ENCODE data around the gene ARHGEF17. TPM values are rescaled to one million over a fixed set of nuclear protein-coding genes. Genes with fewer than 3 reads are reported as not detected.
A peak's percentile ranks its signal among the peaks of the same experiment; 100 is the strongest.

ARHGEF17 gene
- polyA plus RNA-seq, 3 donors from 2014 or later, result not detected

DNA sequence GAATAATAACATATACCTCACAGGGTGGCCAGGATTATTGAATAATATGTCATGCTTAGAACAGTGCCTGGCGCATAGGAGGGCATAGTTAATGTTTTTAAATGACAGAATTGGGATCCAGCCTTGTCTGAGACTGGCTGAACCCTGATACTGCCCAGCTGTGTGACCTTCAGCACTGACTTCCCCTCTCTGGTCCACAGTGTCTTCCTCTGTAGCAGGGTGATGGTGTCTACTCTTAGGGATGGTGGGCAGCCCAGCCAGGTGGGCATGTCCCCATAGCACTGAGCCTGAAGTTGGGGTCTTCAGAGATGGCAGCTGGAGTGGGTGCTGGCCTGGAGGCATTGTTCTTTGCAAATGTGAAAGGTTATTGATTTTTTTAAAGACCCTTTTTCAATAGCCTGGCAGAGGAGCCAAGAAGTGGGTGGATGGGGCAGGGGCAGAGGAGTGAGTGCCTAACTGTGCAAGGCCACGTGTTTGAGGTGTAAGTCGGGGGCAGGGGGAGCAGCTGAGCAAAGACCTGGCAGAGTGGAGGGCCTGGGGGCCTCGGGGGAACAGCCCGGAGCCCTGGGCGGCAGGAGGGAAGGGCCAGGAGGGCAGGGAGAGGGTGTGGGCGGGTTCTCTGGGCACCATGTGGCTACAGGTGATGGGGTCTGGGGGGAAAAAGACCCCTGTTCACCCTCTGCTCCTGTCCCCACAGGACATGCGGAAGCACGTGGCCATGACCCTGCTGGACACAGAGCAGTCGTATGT is 38.3 kb downstream of the ARHGEF17 start:
- DNase-seq, result no peak
- Mint-ChIP-seq H3K36me3 (no peaks in the 10 kb centered on the region), H3K4me1 (peaks cover 0 to 4% of the 10 kb centered on the region in 2 donors), H3K27me3 (ENCODE audit: low read depth in 3 of 3) (peaks cover 3 to 9% (median 6%) of the 10 kb centered on the region in 3 donors), H3K4me3 (no peak overlapping the region), H3K27ac (no peak overlapping the region), H3K9me3 (no peaks in the 10 kb centered on the region)

DNA sequence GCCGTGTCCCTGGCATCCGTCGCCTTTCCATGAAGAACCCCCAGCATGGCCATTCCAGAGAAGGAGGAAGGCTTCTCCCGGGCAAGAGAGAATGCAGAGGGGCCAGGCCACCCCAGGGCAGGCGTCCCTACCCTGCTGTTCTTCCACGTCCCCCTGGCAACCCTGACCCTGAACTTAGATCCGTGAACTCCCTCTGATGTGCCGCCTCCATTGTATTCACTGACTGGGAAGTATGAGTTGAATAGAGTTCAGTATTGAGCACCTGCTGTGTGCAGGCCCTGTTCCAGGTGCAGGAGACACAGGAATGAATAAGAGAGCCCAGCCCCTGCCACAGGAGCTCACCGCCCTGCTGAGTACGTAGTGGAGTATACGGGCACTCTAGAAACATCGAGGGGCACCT is 39.0 kb downstream of the ARHGEF17 start:
- Mint-ChIP-seq H3K4me1 (peaks cover 0 to 6% of the 10 kb centered on the region in 2 donors), H3K4me3 (no peak overlapping the region), H3K36me3 (no peaks in the 10 kb centered on the region), H3K9me3 (no peaks in the 10 kb centered on the region), H3K27me3 (ENCODE audit: low read depth in 3 of 3) (peaks cover 3 to 6% (median 4%) of the 10 kb centered on the region in 3 donors), H3K27ac (no peak overlapping the region)
- no peak for DNase-seq

DNA sequence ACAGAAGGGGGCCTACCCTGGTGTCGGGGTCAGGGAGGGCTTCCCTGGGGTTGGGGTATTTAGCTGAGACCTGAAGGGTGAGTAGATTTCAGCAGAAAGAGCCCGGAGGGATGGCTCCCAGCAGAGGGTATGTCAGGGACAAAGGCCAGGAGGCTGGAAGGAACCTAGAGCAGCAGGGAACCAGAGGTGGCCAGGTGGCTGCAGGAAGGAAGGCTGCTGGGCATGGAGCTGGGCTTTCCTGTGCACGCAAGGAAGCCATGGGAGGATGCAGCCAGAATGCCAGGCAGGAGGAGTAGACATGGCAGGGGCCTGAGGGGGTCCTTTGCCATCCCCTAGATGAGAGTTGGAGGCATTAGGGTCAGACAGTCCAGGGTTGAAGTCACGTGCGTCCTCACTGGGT is 40.8 kb downstream of the ARHGEF17 start:
- Mint-ChIP-seq H3K4me3 (no peak overlapping the region), H3K4me1 (peaks cover 0 to 6% of the 10 kb centered on the region in 2 donors), H3K36me3 (no peaks in the 10 kb centered on the region)

DNA sequence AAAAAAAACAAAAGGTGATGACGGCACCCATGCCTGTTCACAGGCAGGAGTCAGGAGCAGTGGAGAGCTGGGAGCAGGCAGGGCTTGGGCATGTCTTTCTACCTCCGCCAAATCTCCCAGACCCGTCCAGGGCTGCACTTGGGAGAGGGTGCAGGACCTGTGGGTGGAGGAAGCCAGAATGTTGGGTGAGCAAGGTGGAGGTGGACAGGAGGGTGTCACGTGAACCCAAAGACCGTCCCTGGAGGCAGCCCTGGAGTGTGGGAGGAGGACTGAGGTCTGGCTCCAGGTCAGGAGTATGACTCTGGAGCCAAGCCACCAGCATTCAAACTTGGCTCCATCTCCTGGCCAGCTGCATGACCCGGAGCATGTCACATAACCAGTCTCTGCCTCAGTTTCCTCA is 41.6 kb downstream of the ARHGEF17 start:
- no peak for DNase-seq
- Mint-ChIP-seq H3K27ac (no peak overlapping the region), H3K36me3 (no peaks in the 10 kb centered on the region), H3K27me3 (ENCODE audit: low read depth in 3 of 3) (peaks cover 3 to 6% (median 4%) of the 10 kb centered on the region in 3 donors), H3K9me3 (no peaks in the 10 kb centered on the region), H3K4me1 (peaks cover 0 to 6% of the 10 kb centered on the region in 2 donors), H3K4me3 (no peak overlapping the region)

More for the DNA sequence above, 40.8 kb downstream of the ARHGEF17 start:
- Mint-ChIP-seq H3K9me3 (no peaks in the 10 kb centered on the region), H3K27ac (no peak overlapping the region), H3K27me3 (ENCODE audit: low read depth in 3 of 3) (peaks cover 3 to 6% (median 4%) of the 10 kb centered on the region in 3 donors)
- no peak for DNase-seq

DNA sequence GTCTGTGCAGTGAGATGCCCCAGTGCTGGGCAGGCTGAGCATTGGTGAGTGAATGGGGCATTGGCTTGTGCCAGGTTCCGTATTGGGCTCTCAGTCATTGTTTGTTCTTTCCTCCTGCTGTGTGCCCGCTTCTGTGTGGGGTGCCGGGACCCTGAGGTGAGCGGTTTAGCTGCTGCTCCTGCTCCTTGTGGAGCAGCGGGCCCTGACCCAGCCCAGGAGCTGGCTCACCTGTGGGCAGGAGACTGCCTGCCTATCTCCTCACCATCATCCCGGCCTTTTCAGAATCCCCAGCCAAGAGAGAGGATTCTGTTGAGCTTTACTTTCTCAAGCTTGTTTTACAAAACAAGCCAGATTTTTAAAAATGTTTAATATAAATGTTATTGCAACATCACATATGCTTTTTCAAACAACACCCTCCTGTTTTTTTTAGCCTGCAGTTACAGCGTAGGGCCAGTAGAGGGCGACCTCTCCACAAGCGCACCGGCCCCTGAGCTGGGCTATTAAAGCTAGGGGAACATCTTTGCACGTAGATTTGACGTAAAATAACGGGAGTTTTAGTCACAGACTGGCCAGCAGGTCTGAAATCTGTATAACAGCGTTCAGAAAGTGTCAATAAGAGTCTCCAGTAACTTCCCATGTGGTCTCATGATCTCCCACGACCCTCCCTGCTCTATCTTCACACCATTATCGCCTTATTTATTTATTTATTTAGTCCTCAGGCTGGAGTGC is 43.0 kb downstream of the ARHGEF17 start:
- H3K27ac Mint-ChIP-seq, result peak overlapping the region in 4 of 6 donors; percentile 26 to 46 (median 38)
- peaks cover 0 to 6% of the 10 kb centered on the region in 2 donors for H3K4me1 Mint-ChIP-seq
- peak; percentile 65 to 76 (median 70) for DNase-seq
- H3K27me3 Mint-ChIP-seq (ENCODE audit: low read depth in 3 of 3), result peaks cover 3 to 6% (median 4%) of the 10 kb centered on the region in 3 donors
- no peaks in the 10 kb centered on the region for H3K36me3 Mint-ChIP-seq
- no peaks in the 10 kb centered on the region for H3K9me3 Mint-ChIP-seq
- no peak overlapping the region for H3K4me3 Mint-ChIP-seq

DNA sequence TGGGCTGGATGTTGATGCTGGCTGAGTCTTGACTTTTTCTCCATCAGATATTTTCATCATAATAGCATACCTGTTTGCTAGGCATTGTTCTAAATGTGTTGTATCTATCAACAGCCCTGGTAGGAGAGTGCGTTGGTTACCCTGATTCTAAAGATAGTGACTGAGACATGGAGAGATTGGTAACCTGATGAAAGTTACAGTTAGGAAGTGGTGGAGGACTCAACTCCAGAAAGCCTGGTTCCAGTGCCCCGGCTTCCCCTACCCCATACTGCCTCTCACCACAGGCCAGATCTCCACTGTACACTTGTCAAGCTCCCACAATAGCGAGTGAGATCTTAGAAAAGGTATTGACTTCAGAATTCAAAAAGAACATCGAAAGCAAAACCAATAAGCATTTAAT is 45.3 kb downstream of the ARHGEF17 start:
- H3K4me3 Mint-ChIP-seq, result no peak overlapping the region
- DNase-seq, result no peak
- H3K9me3 Mint-ChIP-seq, result no peaks in the 10 kb centered on the region
- H3K4me1 Mint-ChIP-seq, result peaks cover 0 to 6% of the 10 kb centered on the region in 2 donors
- peak overlapping the region in 1 of 6 donors; percentile 4 for H3K27ac Mint-ChIP-seq
- H3K36me3 Mint-ChIP-seq, result no peaks in the 10 kb centered on the region
- peaks cover 3 to 5% (median 4%) of the 10 kb centered on the region in 3 donors for H3K27me3 Mint-ChIP-seq (ENCODE audit: low read depth in 3 of 3)

DNA sequence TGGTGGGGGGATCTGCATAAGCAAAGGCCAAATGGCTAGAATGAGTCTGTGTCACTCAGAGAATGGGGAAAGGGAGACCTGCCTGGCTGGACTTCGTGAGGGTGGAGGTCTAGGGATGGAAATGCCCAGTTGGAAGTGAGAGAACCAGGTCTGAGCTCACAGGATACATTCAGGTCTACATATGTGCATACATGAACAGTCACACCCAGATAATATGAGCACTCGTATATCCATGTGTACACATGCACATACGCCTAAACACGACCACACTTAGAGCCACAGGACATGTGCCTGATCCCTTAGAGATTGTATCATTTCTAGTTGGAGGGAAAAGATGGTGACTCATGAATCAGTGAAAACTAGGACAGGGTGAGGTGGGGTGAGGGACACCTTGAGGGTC is 47.0 kb downstream of the ARHGEF17 start:
- Mint-ChIP-seq H3K36me3 (no peaks in the 10 kb centered on the region), H3K27ac (peak overlapping the region in 1 of 6 donors; percentile 41), H3K4me1 (peaks cover 0 to 6% of the 10 kb centered on the region in 2 donors), H3K27me3 (ENCODE audit: low read depth in 3 of 3) (peaks cover 1 to 2% (median 2%) of the 10 kb centered on the region in 3 donors), H3K9me3 (no peaks in the 10 kb centered on the region), H3K4me3 (no peak overlapping the region)
- DNase-seq, result no peak

DNA sequence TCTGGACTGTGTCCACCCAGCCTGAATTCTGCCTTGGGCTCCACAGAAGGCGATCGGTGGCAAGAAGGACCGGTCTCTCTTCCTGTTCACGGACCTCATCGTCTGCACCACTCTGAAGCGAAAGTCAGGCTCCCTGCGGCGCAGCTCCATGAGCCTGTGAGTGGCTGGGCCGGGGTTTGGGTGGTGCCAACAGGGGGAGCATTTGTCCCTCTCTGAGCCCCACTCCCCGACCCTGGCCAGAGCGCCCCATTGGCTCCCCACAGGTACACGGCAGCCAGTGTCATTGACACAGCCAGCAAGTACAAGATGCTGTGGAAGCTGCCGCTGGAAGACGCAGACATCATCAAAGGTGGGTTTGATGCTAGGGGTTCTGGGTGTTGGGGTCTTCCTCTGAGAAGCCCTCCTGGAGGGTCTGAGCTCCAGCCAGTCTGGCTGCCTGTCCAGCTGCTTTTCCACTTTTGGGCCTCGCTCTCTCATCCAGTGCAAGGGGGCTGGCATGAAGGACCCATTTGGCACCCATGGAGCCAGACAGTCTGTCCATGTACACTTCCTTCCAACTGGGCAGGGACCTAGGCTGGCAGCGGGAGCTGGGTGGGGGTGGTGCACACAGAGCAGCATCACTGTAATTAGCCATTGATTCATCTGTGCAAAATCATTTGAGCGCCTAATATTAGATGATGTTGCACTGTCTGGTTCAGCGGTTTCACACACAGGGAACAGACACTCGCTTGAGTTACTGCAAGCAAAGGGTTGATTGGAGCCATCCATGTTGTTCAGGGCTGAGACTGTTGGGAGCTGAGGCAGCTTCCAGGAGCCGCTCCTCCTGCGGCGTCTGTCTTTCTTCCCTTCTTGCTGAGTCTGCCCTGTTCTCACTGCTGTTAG is 49.1 kb downstream of the ARHGEF17 start:
- Mint-ChIP-seq H3K9me3 (no peaks in the 10 kb centered on the region), H3K27me3 (ENCODE audit: low read depth in 3 of 3) (peaks cover 0 to 2% (median 1%) of the 10 kb centered on the region in 3 donors), H3K4me1 (no peaks in the 10 kb centered on the region), H3K4me3 (no peak overlapping the region), H3K27ac (no peak overlapping the region), H3K36me3 (no peaks in the 10 kb centered on the region)
- no peak for DNase-seq

DNA sequence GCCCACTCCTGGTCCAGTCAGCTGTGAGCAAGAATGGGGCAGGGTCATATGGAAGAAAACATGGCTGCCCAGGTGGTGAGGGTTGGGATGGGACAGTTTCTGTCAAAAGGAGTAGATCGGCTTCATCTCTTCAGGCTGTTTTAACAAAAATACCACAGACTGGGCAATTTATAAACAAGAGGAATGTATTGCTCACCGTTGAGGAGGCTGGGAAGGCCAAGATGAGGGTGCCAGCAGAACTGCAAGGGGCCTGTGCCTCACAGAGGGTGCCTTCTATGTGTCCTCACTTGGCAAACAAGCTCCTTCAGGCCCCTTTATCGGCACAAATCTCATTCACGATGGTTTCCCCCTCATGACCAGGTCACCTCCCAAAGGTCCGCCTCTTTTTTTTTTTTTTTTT is 50.0 kb downstream of the ARHGEF17 start:
- H3K4me1 Mint-ChIP-seq, result no peaks in the 10 kb centered on the region
- no peak for DNase-seq
- no peak overlapping the region for H3K27ac Mint-ChIP-seq
- H3K9me3 Mint-ChIP-seq, result no peaks in the 10 kb centered on the region
- no peak overlapping the region for H3K4me3 Mint-ChIP-seq
- peaks cover 0 to 2% (median 0%) of the 10 kb centered on the region in 3 donors for H3K27me3 Mint-ChIP-seq (ENCODE audit: low read depth in 3 of 3)
- H3K36me3 Mint-ChIP-seq, result no peaks in the 10 kb centered on the region

DNA sequence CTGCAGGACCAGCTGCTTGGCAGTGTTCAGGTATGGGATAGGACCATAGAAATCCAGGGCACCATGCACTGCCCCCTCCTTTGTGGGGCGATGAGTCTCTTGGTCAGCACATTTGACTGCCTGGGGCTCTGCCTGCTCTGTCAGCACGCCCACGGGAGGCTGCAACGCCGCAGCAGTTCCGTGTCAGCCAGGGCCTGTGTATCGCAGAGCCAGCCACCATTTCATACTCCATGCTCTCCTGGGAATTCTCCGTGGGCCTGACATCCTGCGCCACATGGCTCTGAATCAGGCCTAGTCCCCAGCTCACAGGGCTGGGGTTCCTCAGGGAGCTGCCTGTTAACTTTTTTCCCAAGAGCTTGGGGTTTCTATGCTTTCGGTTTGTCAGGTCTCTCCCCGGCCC is 51.3 kb downstream of the ARHGEF17 start:
- Mint-ChIP-seq H3K27me3 (ENCODE audit: low read depth in 3 of 3) (peaks cover 0 to 4% (median 0%) of the 10 kb centered on the region in 3 donors), H3K9me3 (no peaks in the 10 kb centered on the region), H3K4me1 (no peaks in the 10 kb centered on the region), H3K36me3 (no peaks in the 10 kb centered on the region), H3K4me3 (no peak overlapping the region), H3K27ac (no peak overlapping the region)
- no peak for DNase-seq

DNA sequence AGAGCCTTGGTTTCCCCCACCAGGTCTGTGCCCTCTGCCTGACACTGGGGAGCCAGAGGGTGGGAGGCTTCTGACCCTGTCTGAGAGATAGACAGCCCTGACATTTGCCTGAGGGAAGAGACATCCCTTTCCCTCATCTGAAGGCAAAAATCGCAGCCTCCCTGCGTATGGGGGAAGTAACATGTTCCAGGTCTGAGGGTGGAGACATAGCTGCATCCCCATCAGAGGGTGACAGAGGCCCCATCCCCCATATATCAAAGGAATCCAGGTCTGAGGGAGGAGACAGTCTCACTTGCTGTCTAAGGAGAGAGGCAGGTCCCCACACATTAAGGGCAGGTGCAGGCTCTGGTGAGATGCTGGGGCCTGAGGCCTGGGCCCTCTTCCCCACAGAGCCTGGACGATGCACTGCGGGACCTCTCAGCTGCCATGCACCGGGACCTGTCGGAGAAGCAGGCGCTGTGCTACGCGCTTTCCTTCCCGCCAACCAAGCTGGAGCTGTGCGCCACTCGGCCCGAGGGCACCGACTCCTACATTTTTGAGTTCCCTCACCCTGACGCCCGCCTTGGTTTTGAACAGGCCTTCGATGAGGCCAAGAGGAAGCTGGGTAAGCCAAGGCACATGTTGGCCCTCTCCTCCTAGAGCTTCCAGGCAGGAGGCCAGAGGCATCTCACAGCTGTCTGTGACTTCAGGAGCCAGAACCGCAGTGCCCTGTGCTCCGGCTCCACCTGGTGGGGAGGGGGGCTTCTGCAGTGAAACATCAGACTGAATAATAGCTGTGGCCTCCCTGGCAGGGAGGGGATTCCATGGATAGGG is 52.1 kb downstream of the ARHGEF17 start:
- no peaks in the 10 kb centered on the region for H3K4me1 Mint-ChIP-seq
- H3K36me3 Mint-ChIP-seq, result no peaks in the 10 kb centered on the region
- H3K27me3 Mint-ChIP-seq (ENCODE audit: low read depth in 3 of 3), result peaks cover 0 to 4% (median 0%) of the 10 kb centered on the region in 3 donors
- peak overlapping the region in 2 of 6 donors; percentile 23 to 61 for H3K27ac Mint-ChIP-seq
- H3K4me3 Mint-ChIP-seq, result no peak overlapping the region
- no peaks in the 10 kb centered on the region for H3K9me3 Mint-ChIP-seq
- no peak for DNase-seq

DNA sequence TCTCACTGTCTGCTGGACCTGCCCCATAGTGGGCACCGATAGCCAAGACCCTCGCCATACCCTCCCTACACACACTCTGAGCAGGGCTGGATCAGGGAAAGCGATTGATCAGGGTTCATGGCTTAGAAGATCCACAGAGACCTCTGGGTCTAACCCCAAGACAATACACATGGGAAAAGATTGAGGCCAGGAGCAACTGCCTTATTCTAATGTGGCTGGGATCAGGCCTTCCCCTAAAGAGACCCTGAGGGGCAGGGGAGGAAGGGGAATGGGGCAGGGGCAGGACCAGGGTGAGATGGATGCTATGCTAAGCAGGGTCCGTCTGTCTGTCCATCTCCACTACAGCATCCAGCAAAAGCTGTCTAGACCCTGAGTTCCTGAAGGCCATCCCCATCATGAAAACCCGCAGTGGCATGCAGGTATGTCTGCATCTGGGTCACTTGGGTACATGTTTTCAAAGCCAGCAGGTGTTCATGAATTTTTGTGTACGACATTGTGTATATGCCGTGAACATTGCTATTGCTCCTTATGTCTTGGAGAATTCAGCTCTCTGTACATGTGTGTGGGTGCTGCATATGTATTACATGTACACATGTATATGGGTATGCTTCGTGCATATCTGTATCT is 52.8 kb downstream of the ARHGEF17 start:
- DNase-seq, result no peak
- no peaks in the 10 kb centered on the region for H3K36me3 Mint-ChIP-seq
- H3K27ac Mint-ChIP-seq, result peak overlapping the region in 4 of 6 donors; percentile 23 to 78 (median 68)
- H3K4me1 Mint-ChIP-seq, result peaks cover 4 to 5% of the 10 kb centered on the region in 2 donors
- H3K9me3 Mint-ChIP-seq, result no peaks in the 10 kb centered on the region
- peaks cover 0 to 4% (median 1%) of the 10 kb centered on the region in 3 donors for H3K27me3 Mint-ChIP-seq (ENCODE audit: low read depth in 3 of 3)
- H3K4me3 Mint-ChIP-seq, result no peak overlapping the region
